CD4-positive, alpha-beta memory T cell (primary cell): ENCODE results near the gene MLPH. TPM values are rescaled to one million over a fixed set of nuclear protein-coding genes. Genes with fewer than 3 reads are reported as not detected.
A peak's percentile ranks its signal among the peaks of the same experiment; 100 is the strongest.

Experiments
- CTCF ChIA-PET: fragments of 350-600 bp; sonication (Branson Sonifier 250); formaldehyde crosslinking; loops from one replicate; lab custom pipeline; 2021; ENCODE audit warnings: inconsistent platforms; ENCODE audit not compliant: partially characterized antibody; lab: Charles Lee
- POLR2A ChIA-PET: fragments of 350-600 bp; sonication (Branson Sonifier 250); formaldehyde crosslinking; loops from one replicate; lab custom pipeline; 2021; ENCODE audit not compliant: partially characterized antibody; lab: Charles Lee
- DNase-seq, 5 donors: peaks; one replicate each; pipeline versions ENCODE4 v3.0.0 to v3.0.0-alpha.2; 2020 to 2022; ENCODE audit warnings: mixed read lengths in 1 of 5
- H3K27ac ChIP-seq: one replicate; pipeline ENCODE4 v1.7.0; 2013; ENCODE audit warnings: low read depth, low read length
- H3K27me3 ChIP-seq: 2 replicates; pipeline ENCODE4 v1.7.0; 2013; ENCODE audit warnings: mild to moderate bottlenecking, low read length, moderate library complexity; ENCODE audit not compliant: insufficient read depth
- H3K36me3 ChIP-seq: 2 replicates; pipeline ENCODE4 v1.7.0; 2013; ENCODE audit warnings: mild to moderate bottlenecking, low read length, moderate library complexity; ENCODE audit not compliant: insufficient read depth
- H3K4me1 ChIP-seq: 2 replicates; pipeline ENCODE4 v1.7.0; 2013; ENCODE audit warnings: mild to moderate bottlenecking, low read length, moderate library complexity; ENCODE audit not compliant: insufficient read depth
- H3K4me3 ChIP-seq, 2 donors: one replicate each; pipeline ENCODE4 v1.7.0; 2013; ENCODE audit warnings: low read length in 2 of 2, mild to moderate bottlenecking in 1 of 2
- H3K9me3 ChIP-seq, 2 donors: one replicate each; pipeline ENCODE4 v1.7.0; 2013; ENCODE audit warnings: low read length in 2 of 2, control low read depth in 1 of 2; ENCODE audit not compliant: control insufficient read depth in 1 of 2
- H3K27ac Mint-ChIP-seq, 7 donors: one replicate each; pipeline ENCODE4 v1.8.0; 2020 to 2021; ENCODE audit warnings: mixed read lengths in 7 of 7, mild to moderate bottlenecking in 6 of 7, inconsistent platforms in 3 of 7, moderate library complexity in 3 of 7
- H3K27me3 Mint-ChIP-seq, 2 donors: one replicate each; pipeline ENCODE4 v1.8.0; 2020 to 2021; ENCODE audit warnings: mixed read lengths in 2 of 2
- H3K36me3 Mint-ChIP-seq, 2 donors: one replicate each; pipeline ENCODE4 v1.8.0; 2020 to 2021; ENCODE audit warnings: mixed read lengths in 2 of 2, inconsistent platforms in 1 of 2, mild to moderate bottlenecking in 1 of 2
- H3K4me1 Mint-ChIP-seq, 4 donors: one replicate each; pipeline ENCODE4 v1.8.0; 2020 to 2021; ENCODE audit warnings: mixed read lengths in 4 of 4, mild to moderate bottlenecking in 1 of 4
- H3K4me3 Mint-ChIP-seq, 8 donors: one replicate each; pipeline ENCODE4 v1.8.0; 2020 to 2021; ENCODE audit warnings: mixed read lengths in 8 of 8, mild to moderate bottlenecking in 7 of 8, moderate library complexity in 6 of 8, inconsistent platforms in 3 of 8
- H3K9me3 Mint-ChIP-seq, 8 donors: one replicate each; pipeline ENCODE4 v1.8.0; 2020 to 2021; ENCODE audit warnings: mixed read lengths in 8 of 8, mild to moderate bottlenecking in 5 of 8, inconsistent platforms in 3 of 8, moderate library complexity in 1 of 8
- intact Hi-C: fragments of 100-400 bp; cut with micrococcal nuclease; formaldehyde crosslinking; loops from one replicate; pipeline ENCODE4 v1.15.1; 2023
- polyA plus RNA-seq, 2 donors: library from polyadenylated mRNA; unstranded; fragments of 300-500 nt; fragmentation: Illumina TruSeq; gene quantifications; one replicate each; pipeline ENCODE4 v1.2.3, GENCODE V29; 2021
- total RNA-seq, 2 experiments: library from RNA; stranded (reverse); gene quantifications; one replicate each; pipeline ENCODE4 v1.2.3, GENCODE V29; 2021

MLPH gene
- total and polyA plus RNA-seq, 4 experiments from 2014 or later, result not detected

- Mint-ChIP-seq H3K4me3 (no peak overlapping the region), H3K27me3 (peaks cover 0 to 6% of the 10 kb centered on the region in 2 donors), H3K9me3 (no peaks in the 10 kb centered on the region), H3K27ac (no peak overlapping the region), H3K36me3 (no peaks in the 10 kb centered on the region), H3K4me1 (peaks cover 0 to 6% (median 3%) of the 10 kb centered on the region in 4 donors)
- Histone ChIP-seq H3K9me3 (no peaks in the 10 kb centered on the region), H3K27ac (no peak overlapping the region), H3K27me3 (no peaks in the 10 kb centered on the region), H3K36me3 (no peaks in the 10 kb centered on the region), H3K4me3 (no peak overlapping the region), H3K4me1 (no peaks in the 10 kb centered on the region)
- intact Hi-C loops, result loop anchor here (5.0 to 10.0 kb wide), 3 partner anchors 572 to 1230 kb away; no protein-coding TSS in a partner anchor
- ChIA-PET CTCF (interaction anchor here (1.2 to 1.7 kb wide), 2 partner anchors 13 to 62 kb away, joined by 3 to 11 read pairs; no protein-coding TSS in a partner anchor), POLR2A (no interaction called here)
- DNase-seq, result no peak
These were observed 88.1 kb downstream of the MLPH start for GRCh38 chr2:237574894-237575868.

DNA sequence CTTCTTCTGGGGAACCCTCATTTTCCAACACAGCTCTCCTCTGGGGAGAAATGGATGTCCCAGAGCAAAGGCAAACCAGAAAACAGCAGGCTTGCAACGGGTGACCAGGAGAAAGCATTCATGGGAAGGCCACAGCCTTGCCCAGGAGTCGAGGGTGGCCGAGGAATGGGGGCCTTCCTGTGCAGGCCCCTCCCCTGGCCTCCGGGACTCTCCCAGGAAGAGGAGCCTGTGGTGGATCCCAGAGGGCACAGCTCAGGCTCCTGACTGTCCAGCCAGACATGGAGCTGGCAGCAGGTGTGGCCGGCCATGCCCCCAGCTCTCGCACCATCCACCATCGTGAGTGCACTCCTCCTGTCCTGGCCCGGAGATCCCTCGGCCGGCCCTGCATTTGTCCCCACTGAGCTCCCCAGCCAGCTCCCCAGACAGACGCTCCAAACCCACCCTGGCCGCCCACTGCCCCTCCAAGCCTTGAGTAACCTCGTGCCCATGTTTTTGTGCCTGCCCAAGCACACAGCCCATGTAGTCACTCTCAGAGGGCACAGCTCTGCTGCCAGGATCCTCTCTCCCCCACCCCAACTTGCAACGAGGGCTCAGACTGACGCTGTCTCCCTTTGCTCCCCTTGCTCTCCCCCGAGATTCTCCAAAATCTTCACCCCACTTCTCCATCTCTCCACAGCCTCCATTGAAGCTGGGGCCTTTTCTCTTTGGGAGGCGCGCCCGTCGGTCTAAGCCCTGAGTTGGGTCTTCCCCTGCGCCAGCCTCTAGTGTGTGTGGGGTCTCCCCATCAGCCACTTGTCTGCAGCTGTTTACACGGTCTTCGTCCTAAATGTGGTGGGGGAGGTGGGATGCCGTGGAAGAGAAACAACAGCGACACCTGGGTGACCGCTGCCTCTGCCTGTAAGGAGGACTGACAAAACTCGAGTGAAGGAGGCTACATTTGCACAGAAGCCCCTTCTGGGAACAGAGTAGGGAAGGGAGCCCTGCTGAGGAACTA is 89.1 kb downstream of the MLPH start:
- Mint-ChIP-seq H3K27ac (peak overlapping the region in 1 of 7 donors; percentile 29), H3K9me3 (no peaks in the 10 kb centered on the region), H3K27me3 (peaks cover 0 to 6% of the 10 kb centered on the region in 2 donors), H3K4me3 (no peak overlapping the region), H3K4me1 (peaks cover 0 to 6% (median 3%) of the 10 kb centered on the region in 4 donors), H3K36me3 (no peaks in the 10 kb centered on the region)
- ChIA-PET CTCF (interaction anchor here (1.7 kb wide), 1 partner anchor 63 kb away, joined by 11 read pairs; no protein-coding TSS in a partner anchor), POLR2A (no interaction called here)
- Histone ChIP-seq H3K27me3 (no peaks in the 10 kb centered on the region), H3K36me3 (no peaks in the 10 kb centered on the region), H3K4me1 (no peaks in the 10 kb centered on the region), H3K27ac (no peak overlapping the region), H3K4me3 (no peak overlapping the region), H3K9me3 (no peaks in the 10 kb centered on the region)
- intact Hi-C loops, result loop anchor here (5.0 to 10.0 kb wide), 2 partner anchors 571 to 1231 kb away; no protein-coding TSS in a partner anchor
- DNase-seq, result no peak

DNA sequence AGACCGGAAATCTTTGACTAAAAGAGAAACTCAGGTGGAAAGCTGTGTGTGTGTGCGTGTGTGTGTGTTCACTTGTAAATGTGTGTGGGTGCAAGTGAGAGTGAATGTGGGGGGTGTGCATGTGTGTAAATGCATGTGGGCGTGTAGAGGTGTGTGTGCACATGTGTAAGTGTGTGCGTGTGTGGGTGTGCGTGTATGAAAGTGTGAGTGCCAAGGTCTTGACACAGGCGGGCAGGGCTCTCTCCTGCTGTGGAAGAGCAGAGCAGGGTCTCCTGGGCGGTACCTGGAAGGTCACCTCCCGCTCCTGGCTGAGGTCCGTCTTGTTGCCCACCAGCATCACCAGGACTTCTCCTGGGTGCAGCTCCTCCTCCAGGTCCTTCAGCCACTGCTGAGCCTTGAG is 89.9 kb downstream of the MLPH start:
- H3K9me3 ChIP-seq, result no peaks in the 10 kb centered on the region
- no peaks in the 10 kb centered on the region for H3K4me1 ChIP-seq
- H3K36me3 ChIP-seq, result no peaks in the 10 kb centered on the region
- POLR2A ChIA-PET, result no interaction called here
- no peak for DNase-seq
- H3K9me3 Mint-ChIP-seq, result no peaks in the 10 kb centered on the region
- peaks cover 0 to 4% (median 3%) of the 10 kb centered on the region in 4 donors for H3K4me1 Mint-ChIP-seq
- no peaks in the 10 kb centered on the region for H3K27me3 ChIP-seq
- intact Hi-C loops, result loop anchor here (5.0 to 10.0 kb wide), 2 partner anchors 570 to 1232 kb away; no protein-coding TSS in a partner anchor
- no peak overlapping the region for H3K27ac ChIP-seq
- peaks cover 0 to 6% of the 10 kb centered on the region in 2 donors for H3K27me3 Mint-ChIP-seq
- no peak overlapping the region for H3K4me3 ChIP-seq
- CTCF ChIA-PET, result no interaction called here
- no peak overlapping the region for H3K27ac Mint-ChIP-seq
- no peak overlapping the region for H3K4me3 Mint-ChIP-seq
- no peaks in the 10 kb centered on the region for H3K36me3 Mint-ChIP-seq

GRCh38 chr2:237577458-237577857 is 90.4 kb downstream of the MLPH start:
- CTCF ChIA-PET, result no interaction called here
- no peak for DNase-seq
- no peaks in the 10 kb centered on the region for H3K36me3 ChIP-seq
- Mint-ChIP-seq H3K36me3 (no peaks in the 10 kb centered on the region), H3K27me3 (peaks cover 0 to 6% of the 10 kb centered on the region in 2 donors), H3K4me3 (no peak overlapping the region), H3K4me1 (peaks cover 0 to 4% (median 2%) of the 10 kb centered on the region in 4 donors), H3K9me3 (no peaks in the 10 kb centered on the region), H3K27ac (peak overlapping the region in 1 of 7 donors; percentile 57)
- intact Hi-C loops, result loop anchor here (5.0 to 10.0 kb wide), 2 partner anchors 570 to 1233 kb away; no protein-coding TSS in a partner anchor
- no peak overlapping the region for H3K4me3 ChIP-seq
- no peaks in the 10 kb centered on the region for H3K9me3 ChIP-seq
- H3K27ac ChIP-seq, result no peak overlapping the region
- POLR2A ChIA-PET, result no interaction called here
- no peaks in the 10 kb centered on the region for H3K4me1 ChIP-seq
- no peaks in the 10 kb centered on the region for H3K27me3 ChIP-seq

GRCh38 chr2:237577956-237578870 is 91.2 kb downstream of the MLPH start:
- POLR2A ChIA-PET, result no interaction called here
- H3K4me1 ChIP-seq, result no peaks in the 10 kb centered on the region
- no peaks in the 10 kb centered on the region for H3K27me3 ChIP-seq
- no peak overlapping the region for H3K4me3 ChIP-seq
- no peaks in the 10 kb centered on the region for H3K9me3 ChIP-seq
- CTCF ChIA-PET, result no interaction called here
- Mint-ChIP-seq H3K27ac (no peak overlapping the region), H3K27me3 (peaks cover 0 to 6% of the 10 kb centered on the region in 2 donors), H3K9me3 (no peaks in the 10 kb centered on the region), H3K36me3 (no peaks in the 10 kb centered on the region), H3K4me1 (peaks cover 0 to 4% (median 2%) of the 10 kb centered on the region in 4 donors), H3K4me3 (no peak overlapping the region)
- no peak for DNase-seq
- H3K36me3 ChIP-seq, result no peaks in the 10 kb centered on the region
- H3K27ac ChIP-seq, result no peak overlapping the region
- intact Hi-C loops, result loop anchor here (5.0 to 10.0 kb wide), 2 partner anchors 569 to 1233 kb away; no protein-coding TSS in a partner anchor

GRCh38 chr2:237581326-237581725 is 94.3 kb downstream of the MLPH start:
- no peaks in the 10 kb centered on the region for H3K9me3 Mint-ChIP-seq
- H3K4me3 ChIP-seq, result no peak overlapping the region

More at GRCh38 chr2:237581326-237581725, 94.3 kb downstream of the MLPH start:
- no peaks in the 10 kb centered on the region for H3K36me3 Mint-ChIP-seq
- Histone ChIP-seq H3K9me3 (no peaks in the 10 kb centered on the region), H3K27ac (no peak overlapping the region), H3K36me3 (no peaks in the 10 kb centered on the region), H3K27me3 (no peaks in the 10 kb centered on the region), H3K4me1 (no peaks in the 10 kb centered on the region)
- no peak overlapping the region for H3K4me3 Mint-ChIP-seq
- intact Hi-C loops, result loop anchor here (1.0 kb wide), 1 partner anchor 164 kb away; no protein-coding TSS in a partner anchor
- peaks cover 0 to 4% (median 2%) of the 10 kb centered on the region in 4 donors for H3K4me1 Mint-ChIP-seq
- POLR2A ChIA-PET, result interaction anchor here (1.5 kb wide), 1 partner anchor 92 kb away, joined by 3 read pairs; no protein-coding TSS in a partner anchor
- peak overlapping the region in 3 of 7 donors; percentile 25 to 36 (median 29) for H3K27ac Mint-ChIP-seq
- H3K27me3 Mint-ChIP-seq, result peaks cover 0 to 4% of the 10 kb centered on the region in 2 donors
- no peak for DNase-seq
- CTCF ChIA-PET, result interaction anchor here (1.1 to 2.5 kb wide), 3 partner anchors 9 to 164 kb away, joined by 3 to 12 read pairs (median 11); no protein-coding TSS in a partner anchor
